GM21723 (cell line): Measurements from ENCODE around the gene CNTN5.

Source experiments
- ATAC-seq: cut with Tn5 transposase; IDR thresholded peaks from one replicate; pipeline ENCODE4 v1.9.1; 2021; ENCODE audit warnings: mild to moderate bottlenecking, moderate library complexity; ENCODE audit not compliant: unreplicated experiment

CNTN5 gene

DNA sequence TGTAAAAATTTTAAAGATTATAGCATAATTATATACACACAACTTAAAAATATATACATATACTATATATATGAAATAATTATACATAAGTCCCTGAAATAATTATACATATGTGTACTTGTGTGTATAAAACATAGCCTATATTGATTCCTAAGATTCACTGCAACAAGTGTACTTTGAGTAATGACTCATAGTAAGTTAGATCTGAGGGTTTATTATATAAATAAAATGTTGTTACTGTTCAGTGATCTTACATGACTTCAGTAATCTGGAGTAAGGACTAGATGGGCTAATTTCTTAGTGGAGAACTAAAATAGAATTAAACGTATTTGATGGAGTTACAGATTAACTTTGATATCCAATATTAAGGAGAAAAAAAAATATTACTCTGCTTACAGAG, 350.5 kb downstream of the CNTN5 start:
- no peak for ATAC-seq

DNA sequence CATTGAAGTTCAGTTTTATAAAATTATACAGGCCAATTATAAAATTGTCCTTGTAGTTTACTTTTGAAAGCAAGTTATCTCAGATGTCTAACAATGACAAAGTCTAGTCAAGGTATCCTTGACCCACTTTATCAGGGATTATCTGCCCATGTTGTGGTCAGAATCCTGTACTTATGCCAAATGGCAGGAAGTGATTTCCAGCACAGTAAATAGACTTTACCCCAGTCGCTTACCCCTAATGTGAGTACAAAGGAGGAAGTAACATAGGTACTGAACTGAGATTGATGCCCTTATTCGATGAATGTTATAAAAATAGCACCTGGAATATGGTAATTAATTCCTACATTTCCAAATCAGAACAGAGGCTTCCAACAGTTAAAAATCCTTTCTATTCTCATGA, 355.7 kb downstream of the CNTN5 start:
- ATAC-seq, result no peak

DNA sequence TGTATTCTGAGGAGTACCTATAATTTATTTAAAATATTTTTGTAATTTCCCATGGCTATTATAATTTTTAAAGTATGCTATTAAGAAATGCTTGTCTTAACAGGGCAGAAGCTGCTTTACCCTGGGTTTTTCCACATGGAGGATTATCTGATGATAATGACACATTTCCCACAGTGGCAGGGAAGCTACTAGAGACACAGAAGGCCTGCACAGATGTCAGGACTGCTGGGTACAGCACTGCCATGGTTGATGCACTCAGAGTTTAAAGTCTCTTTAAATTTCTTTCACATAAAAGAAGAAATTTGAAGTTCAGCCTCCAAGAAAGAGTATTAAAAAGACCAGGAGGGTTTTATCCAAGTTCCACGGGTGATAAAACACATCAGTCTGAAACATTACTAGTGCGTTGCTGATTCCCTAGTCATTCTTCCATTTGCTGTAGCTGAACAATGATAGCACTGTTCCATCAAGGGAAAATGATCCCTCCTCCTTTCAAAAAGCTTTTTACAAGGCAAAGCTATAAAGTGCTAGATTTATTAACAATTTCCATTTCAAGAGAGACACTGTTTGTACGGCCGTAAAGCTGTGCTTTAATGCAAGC, 363.0 kb downstream of the CNTN5 start:
- ATAC-seq, result no peak

- no peak for ATAC-seq
Measured at GRCh38 chr11:99391245-99391644, 370.5 kb downstream of the CNTN5 start.

DNA sequence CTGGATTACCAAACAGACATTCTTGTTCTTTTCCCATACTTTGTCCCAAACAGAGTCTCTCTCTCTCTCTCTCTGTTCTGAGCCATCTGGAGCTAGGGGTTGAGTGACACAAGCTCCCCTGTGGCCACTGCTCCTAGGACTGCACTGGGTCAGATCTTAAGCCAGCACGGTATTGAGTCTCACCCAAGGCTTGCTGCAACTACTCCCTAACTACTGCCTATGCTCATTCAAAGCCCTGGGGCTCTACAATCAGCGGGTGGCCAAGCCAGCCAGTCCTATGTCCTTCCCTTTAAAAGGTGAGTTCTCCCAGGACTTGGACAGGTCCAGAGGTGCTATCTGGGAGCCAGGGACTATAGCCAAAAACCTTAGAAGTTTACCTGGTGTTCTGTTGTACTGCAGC, 385.6 kb downstream of the CNTN5 start:
- ATAC-seq, result no peak

- ATAC-seq, result no peak
Measured at GRCh38 chr11:99410636-99411035, 389.9 kb downstream of the CNTN5 start.

DNA sequence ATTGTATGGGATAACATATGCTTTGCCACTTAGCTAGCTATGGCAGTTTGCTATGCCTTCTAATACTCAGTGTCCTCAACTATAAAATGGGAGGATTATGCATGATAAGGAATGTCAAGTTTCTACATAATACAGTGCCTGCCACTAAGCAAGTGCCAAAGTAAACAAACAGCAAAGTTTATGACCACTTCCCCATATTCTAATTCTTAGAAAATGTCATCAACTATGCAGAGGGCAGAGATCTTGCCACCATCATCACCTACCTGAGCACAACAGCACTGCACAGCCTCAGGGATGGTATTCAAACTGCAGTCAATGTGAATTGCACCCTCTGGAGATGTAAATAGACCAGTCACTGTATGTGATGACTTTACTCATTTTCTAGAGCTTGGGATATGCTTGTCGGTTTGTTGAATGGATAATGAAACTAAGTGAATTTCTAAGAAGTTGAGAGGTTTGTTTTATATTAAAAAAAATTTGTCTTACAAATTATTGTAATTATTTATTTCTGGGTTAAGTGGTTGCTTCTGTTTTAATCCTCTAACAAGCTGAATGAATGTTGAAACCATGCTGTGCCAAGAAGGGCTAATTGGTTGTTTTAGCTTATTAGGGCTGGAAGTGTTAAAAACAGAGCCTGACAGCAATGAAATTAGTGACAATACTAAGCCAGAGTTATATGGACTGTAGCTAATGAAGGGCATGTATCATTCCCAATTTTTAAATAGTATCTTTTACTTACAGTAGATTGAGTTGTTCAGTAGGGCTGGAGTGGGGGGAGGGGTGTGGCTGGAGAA, 398.4 kb downstream of the CNTN5 start:
- no peak for ATAC-seq

GRCh38 chr11:99419991-99420390, 399.2 kb downstream of the CNTN5 start:
- no peak for ATAC-seq

DNA sequence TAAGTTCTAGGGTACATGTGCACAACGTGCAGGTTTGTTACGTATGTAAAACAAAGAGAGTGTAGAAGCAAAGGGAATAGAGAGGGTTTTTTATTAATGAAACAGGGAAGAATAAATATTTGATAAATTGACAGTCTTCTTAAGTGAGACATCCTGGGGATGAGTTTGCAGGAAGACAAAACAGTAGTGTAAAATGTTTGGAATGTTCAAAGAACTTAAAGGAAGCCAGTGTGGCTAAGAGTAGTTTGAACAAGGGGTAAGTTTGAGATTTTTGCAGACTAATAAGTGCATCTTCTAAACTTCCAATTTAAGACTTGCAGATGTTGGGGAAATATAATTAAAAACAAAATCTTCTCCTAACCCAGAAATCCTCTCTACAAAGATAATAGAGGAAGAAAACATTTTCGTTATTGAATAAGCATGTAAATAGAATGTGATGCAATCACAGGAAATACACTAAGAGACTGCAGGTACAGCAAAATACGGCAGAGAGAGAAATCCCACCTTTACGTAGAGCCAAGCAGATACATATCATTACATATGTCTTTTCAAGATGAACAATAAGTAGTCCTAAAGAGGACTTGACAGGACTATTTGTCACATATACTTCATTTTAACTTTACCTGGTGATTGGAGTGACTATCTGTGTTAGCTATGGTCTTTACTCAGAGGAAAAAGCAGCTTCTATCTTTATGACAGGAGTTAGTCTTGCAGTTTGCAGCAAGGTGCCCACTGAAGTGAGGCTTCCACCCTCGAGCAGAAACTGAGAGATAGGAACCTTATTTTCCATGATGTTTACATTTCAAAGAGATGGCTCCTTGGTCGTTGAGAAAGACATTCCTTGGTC, 402.1 kb downstream of the CNTN5 start:
- no peak for ATAC-seq

- ATAC-seq, result no peak
Measured at GRCh38 chr11:99423428-99423983, 402.8 kb downstream of the CNTN5 start.

DNA sequence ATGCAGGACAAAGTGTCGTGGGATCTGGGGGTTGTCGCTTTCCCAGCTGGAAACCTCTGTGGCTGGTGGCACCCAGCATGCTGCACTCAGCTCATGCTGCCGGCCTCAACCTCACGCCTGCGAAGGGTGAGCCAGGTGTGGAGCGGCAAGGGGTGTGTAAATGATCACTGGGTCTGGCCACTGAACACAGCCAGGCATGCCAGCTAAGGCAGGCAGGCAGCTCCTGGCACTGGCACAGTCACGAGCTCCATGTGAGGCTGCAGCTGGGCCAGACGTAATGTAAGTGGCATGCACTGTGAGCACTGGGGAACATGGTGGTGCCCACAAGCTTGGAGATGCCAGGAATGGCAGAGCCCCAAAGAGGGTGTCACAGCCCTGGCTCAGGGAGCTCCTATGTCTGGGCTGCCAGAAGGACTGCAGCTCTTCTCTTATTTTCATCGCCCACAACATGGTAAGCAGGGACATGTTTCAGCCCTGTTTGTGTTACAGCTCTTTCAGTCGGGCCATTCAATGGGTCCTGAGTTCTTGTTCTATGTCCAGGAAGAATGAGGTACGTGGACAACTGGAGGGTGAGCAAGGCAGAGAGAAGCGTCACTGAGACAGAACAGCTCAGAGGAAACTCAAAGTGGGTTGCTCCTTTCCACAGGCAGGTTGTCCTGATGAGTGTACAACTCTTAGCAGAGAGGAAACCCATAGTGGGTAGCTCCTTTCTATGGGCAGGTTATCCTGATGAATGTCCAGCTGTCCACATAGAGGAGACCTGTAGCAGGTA, 403.8 kb downstream of the CNTN5 start:
- no peak for ATAC-seq

DNA sequence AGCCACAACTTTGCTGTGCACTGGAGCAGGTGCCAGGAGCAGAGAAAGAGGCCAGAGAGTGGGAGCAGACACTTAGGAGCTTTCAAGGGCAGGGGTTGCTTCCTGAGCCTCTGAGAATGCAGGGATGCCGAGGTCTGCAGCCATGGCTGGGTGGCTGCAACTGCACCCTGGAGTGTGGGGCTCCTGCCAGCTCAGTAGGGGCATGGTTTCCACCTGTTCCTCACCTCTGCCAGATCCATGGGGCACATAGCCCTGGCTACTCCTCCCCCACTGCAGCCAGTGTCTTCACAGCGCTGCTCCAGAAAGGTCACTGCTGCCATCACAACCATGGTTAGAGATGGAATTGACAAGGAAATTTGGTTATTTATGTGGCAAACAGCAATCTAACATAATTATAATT, 404.8 kb downstream of the CNTN5 start:
- ATAC-seq, result no peak

GRCh38 chr11:99432677-99433076, 411.9 kb downstream of the CNTN5 start:
- no peak for ATAC-seq

- no peak for ATAC-seq
Measured at GRCh38 chr11:99443276-99443675, 422.5 kb downstream of the CNTN5 start.

GRCh38 chr11:99446400-99446799, 425.7 kb downstream of the CNTN5 start:
- no peak for ATAC-seq

GRCh38 chr11:99449345-99449744, 428.6 kb downstream of the CNTN5 start:
- ATAC-seq, result no peak

DNA sequence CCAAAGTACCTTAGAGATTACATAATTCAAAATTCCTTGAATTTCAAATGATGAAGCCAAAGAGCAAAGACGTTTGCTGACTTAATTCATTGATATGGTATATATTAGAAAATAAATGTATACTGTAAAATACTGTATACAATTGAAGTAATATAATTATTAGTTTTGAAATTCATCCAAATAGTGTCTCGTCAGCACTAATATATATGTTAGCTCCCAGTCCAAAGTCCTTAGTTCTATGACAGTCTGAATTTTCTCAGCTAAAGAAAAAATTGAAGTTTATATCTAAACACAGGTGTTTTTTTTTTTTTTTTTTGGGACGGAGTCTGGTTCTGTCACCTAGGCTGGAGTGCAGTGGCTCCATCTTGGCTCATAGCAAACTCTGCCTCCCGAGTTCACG, 431.3 kb downstream of the CNTN5 start:
- ATAC-seq, result no peak

DNA sequence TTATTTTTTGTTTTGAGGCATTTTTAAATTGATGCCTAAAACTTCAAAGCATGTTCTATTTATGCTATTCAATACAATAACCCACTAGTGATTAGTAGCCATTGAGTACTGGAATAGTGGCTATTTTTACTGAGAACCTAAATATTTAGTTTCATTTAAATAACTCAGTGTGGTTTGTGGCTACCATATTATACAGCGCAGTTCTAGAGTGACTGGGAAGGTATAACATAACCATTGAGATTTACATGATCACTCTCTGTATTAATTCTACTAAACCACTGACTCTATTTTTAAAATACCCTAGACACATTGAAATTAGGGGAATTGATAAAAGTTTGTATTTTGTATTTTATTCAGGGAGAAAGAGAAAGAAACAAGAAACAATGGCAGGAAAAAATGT, 441.2 kb downstream of the CNTN5 start:
- no peak for ATAC-seq

DNA sequence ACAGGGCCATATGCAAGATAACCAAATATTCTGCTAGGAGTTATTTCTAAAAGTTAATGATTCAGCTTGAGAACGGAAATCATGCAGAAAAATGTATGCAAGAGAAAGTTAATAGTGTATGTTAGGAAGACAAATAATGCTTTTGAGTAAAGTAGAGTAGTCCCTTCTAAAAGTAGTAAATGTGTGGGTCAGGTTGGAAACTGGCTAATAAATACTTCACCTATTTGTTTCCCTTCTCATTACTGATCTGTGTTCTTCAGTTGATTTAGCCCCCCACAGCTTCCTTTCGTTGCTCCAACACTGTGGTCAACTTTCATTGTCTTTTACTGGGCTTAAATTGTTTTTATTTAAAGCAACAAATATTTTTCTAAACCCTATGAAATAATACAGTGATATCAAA, 444.2 kb downstream of the CNTN5 start:
- ATAC-seq, result no peak

DNA sequence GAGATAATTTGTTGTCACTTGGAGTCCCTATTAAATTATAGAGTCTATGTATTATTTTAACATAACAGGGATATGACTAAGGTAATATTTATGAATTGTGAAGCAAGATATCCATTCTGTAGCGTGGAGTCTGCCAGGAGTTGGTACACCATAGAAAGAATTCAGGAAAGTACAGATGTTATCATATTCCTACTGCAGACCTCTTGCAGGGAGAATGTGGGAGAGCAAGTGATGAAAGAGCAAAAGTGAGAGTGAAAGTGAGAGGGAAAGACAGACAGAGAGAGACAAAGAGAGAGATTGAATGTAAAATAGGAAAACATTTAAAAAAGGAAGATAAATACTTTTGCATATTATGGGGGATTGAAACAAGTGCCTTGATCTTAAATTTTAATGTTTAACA, 468.8 kb downstream of the CNTN5 start:
- ATAC-seq, result no peak

- no peak for ATAC-seq
Measured at GRCh38 chr11:99494065-99494464, 473.3 kb downstream of the CNTN5 start.
